GM12801 (cell line): Measurements from ENCODE around the gene ST6GALNAC4.

Source experiments
- TF ChIP-seq, protein P1 (sequence below): IDR thresholded peaks from one replicate; pipeline ENCODE4 v1.5.1; 2011; ENCODE audit warnings: control low read depth; ENCODE audit not compliant: insufficient read length; ENCODE audit errors: extremely low read depth

ST6GALNAC4 gene

DNA sequence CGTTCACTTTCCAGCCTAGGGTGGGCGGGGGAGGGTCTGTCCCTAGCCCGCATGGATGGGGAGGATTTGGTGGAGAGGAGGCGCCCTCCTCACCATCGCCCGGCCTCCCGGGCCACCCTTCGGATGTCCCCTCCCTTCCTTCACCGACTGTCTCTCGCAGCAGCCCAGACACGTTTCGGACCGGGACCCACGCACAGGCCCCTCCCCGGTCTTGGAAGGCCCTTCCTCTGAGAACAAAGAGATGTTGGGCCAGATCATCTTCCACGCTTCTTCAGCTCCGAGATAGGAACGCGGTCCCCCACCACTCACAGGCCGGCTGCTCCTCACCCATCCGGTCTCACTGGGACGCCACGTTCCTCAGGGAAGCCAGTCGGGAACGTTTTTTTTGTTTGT, 21.5 kb upstream of the ST6GALNAC4 start:
- TF ChIP-seq, protein P1, sequence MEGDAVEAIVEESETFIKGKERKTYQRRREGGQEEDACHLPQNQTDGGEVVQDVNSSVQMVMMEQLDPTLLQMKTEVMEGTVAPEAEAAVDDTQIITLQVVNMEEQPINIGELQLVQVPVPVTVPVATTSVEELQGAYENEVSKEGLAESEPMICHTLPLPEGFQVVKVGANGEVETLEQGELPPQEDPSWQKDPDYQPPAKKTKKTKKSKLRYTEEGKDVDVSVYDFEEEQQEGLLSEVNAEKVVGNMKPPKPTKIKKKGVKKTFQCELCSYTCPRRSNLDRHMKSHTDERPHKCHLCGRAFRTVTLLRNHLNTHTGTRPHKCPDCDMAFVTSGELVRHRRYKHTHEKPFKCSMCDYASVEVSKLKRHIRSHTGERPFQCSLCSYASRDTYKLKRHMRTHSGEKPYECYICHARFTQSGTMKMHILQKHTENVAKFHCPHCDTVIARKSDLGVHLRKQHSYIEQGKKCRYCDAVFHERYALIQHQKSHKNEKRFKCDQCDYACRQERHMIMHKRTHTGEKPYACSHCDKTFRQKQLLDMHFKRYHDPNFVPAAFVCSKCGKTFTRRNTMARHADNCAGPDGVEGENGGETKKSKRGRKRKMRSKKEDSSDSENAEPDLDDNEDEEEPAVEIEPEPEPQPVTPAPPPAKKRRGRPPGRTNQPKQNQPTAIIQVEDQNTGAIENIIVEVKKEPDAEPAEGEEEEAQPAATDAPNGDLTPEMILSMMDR = no peak

DNA sequence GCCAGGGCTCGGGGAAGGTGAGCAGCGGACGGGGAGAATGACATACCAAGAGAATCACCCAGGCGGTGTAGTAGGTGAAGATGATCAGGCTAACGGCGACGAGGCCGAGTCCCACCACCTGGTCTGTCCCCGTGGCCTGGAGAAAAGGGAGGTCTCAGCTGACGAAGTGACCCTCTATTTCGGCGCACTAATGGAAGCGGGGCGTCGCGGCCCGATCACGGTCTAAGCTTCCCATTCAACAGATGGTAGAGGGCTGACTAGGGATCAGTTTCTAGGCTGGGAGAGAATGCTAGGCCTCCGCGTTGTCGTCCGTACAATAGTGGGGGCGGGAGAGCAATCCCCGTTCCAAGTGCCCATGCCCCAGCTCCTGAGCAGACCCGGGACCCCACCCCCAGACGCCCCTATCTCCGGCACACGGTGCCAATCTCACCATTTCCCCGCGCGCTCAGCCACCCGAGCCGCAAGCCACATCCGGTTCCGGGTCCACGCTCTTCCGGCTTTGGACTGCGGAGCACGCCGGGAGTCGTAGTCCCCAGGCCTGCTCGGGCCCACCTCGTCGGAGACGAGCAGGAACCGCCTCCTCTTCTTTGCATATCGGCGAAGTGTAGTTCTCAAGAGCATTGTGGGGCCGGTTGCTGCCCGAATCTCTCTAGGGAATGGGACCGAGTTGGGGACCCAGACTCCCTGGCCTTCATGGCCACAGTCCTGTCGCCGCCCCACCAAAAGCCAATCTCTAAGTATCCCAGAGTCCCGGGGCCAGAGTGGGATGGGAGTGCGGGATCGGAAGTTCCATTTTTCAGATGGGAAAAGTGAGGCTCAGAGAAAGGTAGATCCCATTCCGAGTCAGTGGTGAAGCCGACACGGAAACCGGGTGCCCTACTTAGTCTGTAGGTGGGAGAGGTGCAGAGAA, 20.8 kb upstream of the ST6GALNAC4 start, which contains the start of gene DPM2:
TSS of gene DPM2 (minus strand) at position 467 of the 910 bp plus-strand sequence. CDS start at position 433, 34 bp downstream.
- TF ChIP-seq, protein P1 = no peak

DNA sequence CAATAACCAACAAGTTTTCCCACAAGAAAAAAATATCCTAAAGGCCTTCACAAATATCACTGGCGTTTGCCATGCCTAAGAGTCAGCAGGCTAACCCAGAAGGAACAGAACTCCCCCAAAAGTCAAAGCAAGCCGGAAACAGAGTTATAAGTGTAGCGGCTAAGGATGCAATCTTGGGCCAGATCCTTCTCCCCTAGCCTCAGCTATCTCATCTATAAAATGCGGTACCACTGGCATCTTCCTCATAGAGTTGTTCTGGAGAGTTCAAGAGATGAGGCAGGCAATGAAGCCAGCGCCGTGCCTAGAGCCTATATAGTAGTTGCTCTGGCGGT, 20.2 kb upstream of the ST6GALNAC4 start:
- TF ChIP-seq, protein P1 = no peak

DNA sequence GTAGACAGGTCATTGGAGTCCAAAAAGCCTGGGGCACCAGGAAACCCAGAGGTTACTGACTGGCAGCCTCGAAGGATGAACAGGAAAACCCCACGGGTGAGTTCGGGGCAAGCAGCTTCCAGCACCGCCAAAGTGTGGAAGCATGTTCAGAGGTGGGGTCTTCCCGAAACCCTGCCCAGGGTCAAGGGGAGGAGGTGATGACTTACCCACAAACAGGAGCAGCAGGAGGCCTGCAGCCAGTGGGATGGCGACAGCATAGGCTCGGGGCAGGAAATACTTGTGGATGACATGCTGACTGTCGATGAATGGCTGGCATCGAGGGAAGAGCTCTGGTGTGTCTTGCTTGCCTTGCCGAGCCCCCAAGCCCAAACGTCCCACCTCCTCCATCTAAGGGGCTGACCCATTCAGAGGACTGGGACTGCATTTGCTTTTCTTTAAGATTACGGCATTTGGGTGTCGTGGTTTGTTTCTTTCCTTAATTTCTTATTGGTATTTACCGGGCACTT, 19.6 kb upstream of the ST6GALNAC4 start:
- TF ChIP-seq, protein P1 = no peak

DNA sequence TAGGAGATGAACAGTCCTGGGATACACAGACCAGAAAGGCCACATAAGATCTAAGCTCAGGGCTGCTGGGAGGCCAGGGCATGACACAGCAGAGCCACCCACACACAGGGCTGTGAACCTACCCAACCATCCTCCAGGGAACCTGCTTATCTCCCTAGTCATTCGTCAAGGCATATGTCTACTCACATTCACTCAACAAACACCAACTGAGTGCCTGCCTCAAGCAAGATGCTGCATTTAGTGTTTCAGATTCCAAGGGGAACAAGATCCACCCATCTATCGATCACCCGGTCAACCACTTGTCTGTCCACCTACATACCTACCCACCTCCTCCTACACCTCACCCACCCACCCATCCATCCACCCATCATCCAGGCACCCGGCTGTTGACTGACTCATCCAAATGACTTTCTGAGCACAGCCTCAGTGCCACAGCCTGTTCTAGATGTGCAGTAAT, 19.0 kb upstream of the ST6GALNAC4 start:
- TF ChIP-seq, protein P1 = no peak

DNA sequence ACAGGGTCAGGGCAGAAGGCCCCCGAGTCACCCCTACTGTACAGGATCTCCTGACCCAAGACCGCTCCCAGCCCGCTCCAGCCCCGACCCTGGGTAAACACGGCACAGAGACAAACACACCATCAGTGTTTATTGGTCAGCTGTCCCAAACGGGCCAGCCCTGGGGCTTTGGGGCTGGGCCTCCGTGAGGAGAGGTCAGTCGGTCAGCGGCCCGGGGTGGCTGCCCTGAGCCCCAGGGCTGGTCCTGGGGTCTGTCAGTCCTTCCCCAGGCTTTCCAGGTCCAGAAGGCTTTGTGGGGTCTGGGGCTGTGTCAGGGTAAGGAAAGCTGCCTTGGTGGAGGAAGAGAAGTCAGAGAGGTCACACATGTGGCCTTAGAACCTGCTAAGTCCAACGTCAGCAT, 18.1 kb upstream of the ST6GALNAC4 start:
- TF ChIP-seq, protein P1 = no peak

DNA sequence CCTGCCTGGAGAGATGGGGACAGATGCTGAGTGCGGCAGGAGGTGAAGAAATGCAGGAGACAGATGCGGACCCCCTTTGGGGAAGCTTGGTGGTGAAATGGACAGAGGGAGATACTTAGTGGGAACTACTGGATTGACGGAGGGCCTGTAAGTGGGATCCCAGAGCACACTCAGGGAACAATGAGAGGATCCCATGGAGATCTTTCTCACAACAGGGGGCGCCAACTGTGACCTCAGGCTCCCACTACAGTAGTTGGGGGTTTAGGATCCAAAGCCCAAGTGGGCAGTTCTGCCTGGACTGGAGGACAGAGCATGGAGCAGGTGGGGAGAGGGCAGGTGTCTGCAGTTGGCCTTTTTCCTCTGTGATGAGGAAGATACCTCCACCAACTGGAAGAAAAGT, 17.4 kb upstream of the ST6GALNAC4 start:
- TF ChIP-seq, protein P1 = no peak
